HG02852 (cell line): ENCODE data around the gene BASP1.

Experiments used
- ATAC-seq: cut with Tn5 transposase; IDR thresholded peaks from one replicate; pipeline ENCODE4 v1.9.1; 2021; ENCODE audit warnings: mild to moderate bottlenecking, moderate library complexity; ENCODE audit not compliant: unreplicated experiment

BASP1 gene, protein sequence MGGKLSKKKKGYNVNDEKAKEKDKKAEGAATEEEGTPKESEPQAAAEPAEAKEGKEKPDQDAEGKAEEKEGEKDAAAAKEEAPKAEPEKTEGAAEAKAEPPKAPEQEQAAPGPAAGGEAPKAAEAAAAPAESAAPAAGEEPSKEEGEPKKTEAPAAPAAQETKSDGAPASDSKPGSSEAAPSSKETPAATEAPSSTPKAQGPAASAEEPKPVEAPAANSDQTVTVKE

DNA sequence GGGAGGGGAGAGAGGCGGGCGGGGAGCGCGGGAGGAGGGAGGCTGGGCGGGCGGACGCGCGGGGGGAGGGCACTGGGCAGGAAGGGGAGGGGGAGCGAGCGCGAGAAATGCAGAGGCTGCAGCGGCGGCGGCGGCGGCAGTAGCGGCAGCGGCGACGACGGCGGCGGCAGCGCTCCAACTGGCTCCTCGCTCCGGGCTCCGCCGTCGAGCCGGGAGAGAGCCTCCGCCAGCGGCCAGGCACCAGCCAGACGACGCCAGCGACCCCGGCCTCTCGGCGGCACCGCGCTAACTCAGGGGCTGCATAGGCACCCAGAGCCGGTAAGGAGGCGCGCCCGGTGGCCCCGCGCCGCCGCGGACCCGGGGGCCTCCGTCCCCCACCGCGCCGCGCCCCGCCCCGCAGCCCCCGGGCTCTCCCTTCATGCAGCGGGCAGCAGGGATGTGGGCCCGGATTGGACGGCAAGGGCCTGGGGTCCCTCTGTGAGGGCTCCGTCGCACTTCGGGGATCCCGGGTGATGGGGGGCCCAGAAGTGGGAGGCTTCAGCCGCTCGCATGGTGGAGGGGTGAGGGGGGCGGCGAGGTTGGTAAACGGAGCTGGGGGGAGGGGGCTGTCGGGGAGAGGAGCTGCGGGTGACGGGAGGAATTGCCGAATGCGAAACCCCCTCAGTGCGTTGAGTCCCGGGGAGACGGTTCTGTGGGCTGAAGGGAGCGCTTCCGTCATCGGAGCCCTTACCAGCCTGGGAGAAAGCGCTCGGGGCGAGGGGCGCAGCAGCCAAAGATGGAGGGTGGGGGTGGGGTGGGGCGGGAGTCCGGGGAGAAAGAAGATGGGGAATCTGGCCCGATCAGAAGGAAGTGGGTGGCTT, at the start of gene BASP1:
Gene BASP1 (plus strand): TSS at position 139 of the 860 bp plus-strand sequence. CDS start 57,586 bp downstream, outside the sequence.
- ATAC-seq = peak; percentile 40

DNA sequence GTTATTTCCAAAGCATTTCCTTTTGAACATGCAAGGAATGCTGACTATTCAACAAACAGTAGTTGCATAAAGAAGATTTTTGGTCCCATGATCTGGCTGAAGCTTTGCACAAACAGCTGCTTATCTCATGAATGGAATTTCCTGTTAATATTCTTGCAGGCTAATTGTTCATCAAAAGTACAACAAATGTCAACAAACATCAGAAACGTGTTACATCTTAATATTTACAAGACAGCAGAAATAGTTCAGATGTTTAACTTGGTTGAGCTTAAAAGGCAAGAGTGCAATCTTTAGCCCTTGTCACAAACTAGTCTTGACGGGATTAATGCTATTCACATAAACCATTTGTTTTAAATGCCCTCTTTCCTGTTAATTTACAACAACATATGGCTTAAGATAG, 47.9 kb upstream of the BASP1 start:
- no peak for ATAC-seq

DNA sequence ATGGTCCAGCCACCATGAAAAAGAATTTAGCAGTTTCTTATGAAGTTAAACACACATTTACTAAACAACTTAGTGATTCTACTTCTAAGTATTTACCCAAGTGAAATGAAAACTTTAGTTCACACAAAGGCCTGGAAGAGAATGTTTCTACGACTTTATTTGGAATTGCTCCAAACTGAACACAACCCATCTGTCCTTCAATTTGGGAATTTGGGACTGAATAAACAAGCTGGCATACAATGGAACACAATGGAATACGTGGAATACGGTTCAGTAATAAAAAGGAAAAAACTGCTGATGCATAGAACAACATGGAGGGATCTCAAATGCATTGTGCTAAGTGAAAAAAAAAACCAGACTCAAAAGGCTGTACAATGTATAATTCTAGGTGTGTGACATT, 44.6 kb upstream of the BASP1 start:
- no peak for ATAC-seq

DNA sequence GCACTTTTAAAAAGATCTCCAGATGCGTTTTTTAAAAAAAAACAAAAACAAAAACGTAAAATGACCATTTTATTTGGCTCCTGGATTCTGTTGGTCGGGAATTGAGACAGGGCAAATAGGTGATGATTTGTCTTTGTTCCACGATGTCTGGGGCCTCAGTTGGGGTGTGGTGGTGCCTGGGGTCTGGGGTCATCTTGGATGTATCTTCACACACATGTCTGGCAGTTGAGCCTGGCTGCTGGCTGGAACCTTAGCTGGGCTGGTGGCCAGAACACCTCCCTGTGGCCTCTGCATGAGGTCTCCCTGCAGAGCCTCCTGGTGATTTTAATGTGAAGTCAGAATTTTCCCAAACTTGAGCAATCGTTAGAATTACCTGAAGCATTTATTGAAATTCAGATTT, 42.5 kb upstream of the BASP1 start:
- no peak for ATAC-seq

DNA sequence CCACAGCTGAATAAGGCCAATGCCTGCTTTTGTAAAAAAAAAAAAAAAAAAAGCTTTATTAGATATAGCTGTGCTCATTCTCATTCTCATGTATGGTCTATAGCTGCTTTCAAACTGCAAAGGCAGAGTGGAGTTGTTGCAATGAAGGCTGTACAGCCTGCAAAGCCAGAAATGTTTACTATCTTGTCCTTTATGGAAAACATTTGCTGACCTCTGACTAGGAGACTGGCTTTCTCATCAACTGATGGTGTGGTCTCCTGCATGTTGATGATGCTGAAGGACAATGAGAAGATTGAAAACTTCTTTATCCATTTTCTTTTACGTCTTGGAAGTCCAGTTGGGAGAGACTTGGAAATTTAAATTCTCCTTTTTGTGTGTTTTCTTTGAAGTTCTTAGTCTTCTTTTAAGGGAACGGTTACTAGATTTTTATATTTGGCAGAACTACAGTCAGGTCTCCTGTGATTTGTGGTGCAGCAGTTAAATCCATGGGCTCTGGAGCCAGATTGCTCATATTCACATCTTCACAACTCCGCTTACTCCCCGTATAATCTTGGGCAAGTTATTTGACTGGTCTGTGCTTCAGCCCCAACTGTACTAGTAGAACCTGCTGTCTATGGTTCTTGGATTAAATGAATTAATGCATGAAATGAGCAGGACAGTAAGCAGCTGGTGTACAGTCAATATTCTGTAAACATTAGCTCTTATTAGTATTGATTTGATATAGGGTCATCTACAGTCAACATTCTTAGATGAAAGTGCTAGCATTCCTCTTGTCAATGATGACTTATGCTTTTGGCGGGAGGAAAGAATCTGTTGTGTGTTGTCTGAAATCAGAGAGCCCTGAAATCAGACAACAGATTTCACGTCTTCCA, 39.7 kb upstream of the BASP1 start:
- no peak for ATAC-seq

DNA sequence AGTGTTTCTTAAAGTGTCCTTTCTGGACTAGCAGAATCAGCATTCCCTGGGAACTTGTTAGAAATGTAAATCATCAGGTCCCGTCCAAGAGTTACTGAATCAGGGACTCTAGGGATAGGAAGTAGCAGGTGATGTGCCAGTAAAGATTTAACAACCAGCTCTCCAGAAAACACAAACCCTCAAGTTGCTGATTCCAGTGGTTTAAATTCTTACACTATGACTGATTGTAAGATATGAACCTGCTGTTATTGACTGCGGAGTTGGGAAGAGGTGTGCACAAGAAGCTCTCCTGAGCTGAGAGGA, 39.1 kb upstream of the BASP1 start:
- ATAC-seq = no peak

DNA sequence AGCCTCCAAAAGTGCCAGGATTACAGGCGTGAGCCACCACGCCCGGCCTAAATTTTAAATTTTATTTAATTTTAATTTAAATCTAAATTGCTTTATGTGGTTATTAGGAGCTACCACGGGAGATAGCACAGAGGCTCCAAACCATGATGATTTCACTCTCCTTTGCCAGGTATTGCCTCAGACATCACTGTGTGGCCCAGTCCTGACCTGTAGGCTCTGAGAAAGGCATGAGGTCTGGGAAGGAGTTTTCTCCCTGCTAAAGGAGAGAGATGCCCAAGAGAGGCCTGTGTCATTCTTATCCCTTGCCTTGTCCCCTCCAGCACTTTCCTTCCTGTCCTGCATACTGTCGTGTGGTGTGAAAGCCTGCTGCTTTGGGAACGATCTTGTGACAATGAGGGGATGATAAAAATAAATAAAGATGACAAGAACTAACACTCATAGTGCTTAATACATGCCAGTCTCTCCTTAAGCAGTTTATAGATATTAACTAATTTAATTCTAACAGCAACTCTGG, 37.0 kb upstream of the BASP1 start:
- no peak for ATAC-seq

DNA sequence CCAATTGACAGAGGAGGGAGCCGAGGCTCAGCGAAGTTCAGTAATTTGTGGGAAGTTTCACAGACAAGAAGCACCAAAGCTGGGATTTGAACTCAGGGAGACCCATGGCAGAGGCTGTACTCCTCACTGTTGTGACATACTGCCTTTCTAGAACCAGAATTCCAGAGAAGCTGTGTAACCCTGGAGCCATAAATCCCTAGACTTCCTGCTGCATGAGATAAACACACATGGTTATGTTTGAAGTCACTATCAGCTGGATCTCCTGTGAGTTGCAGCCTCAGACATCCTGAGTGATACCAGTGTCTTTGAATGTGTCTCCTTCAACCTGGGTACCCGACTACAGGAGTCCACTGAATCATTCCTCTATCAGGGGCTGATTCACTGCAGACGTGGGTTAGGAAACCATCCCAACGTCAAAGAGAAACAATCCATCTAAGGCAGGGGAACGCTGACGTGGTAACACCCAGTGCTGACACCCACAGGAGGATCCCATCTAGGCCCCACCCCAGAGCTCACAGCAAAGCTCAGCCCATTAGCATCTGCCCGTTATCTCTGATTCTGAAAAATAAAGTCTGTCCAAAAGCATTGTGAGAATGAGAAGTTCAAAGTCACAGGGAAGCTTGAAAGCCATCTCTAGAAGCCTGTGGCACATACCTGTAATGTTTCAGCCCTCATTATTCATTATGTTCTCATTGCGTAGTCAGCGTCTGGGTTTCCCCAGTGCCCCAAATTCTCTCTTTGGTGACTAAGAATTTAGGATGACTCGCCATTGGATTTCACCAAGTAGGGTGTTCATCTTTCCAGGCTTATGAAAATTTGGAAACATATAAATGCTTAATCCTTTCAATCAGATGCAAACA, 36.3 kb upstream of the BASP1 start:
- ATAC-seq = no peak

DNA sequence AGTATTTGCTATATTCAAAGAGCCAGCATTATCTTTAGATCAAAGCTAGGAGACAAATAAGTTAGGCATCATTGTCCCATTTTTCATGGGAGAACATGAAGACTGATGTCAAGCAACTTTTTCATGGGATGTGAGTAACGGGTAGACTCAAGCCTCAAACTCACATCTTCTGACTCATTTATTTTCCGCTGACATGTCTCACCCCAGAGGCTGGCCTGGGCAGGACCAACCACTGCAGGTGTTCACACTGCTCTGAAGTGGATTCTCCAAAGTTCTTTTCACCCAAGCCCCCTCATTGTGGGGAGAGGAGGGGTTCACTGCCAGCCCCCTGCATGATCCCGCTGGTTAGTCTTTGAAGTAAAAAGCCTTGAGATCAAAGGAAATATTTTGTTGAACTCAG, 34.9 kb upstream of the BASP1 start:
- no peak for ATAC-seq

DNA sequence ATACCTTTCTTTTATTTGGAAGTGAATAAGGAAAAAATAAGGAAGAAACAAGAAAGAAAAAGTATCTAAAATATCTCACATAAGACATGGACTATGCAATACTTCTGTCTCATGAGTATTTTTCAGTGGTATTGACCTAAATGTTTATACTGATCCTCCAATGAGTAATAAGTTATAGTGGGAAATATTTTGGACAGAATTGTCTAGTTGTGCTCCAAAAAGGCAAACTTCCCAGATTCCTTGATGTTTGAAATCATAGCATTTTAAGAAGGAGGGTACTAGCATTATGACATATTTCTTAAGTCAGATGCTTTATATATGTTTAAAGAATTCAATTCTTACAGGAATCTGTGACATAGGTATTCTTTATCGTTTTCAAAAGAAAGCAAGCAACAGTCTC, 34.5 kb upstream of the BASP1 start:
- no peak for ATAC-seq

DNA sequence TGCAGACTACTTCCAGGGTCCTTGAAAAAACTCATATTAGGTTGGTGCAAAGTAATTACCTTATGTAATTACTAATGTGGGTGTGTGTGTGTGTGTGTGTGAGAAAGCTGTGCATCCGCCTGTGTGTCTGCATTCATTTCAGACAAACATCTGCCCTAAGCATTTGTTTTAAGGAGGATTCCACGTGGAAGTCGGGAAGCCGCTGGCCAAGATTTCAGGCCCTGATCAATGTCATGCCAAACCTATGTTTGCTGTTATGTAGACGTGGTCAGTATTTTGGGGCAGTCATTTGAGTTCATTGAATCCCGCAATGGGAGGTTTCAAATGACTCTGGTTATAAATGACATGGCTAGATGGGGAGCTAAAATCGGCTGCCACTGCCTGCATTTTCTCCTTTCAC, 33.6 kb upstream of the BASP1 start:
- ATAC-seq = no peak

DNA sequence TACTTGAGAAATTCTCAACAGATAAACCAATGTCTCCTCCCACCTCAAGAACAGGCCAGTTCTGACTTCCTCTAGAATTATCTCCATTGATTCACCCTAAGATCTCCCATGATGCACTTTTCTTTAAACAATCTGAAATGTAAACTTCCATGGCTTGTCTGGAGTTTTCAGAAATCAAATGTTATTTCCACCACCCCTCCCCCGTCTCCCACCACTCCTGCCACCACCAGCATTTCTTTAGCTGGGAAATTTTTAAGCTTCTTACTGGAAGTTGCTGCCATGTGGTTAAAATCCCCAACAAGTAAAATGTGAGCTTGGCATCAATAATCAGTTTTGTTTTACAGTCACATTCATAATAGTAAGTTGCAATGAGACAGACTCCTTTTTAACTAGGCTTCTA, 32.8 kb upstream of the BASP1 start:
- ATAC-seq = no peak

DNA sequence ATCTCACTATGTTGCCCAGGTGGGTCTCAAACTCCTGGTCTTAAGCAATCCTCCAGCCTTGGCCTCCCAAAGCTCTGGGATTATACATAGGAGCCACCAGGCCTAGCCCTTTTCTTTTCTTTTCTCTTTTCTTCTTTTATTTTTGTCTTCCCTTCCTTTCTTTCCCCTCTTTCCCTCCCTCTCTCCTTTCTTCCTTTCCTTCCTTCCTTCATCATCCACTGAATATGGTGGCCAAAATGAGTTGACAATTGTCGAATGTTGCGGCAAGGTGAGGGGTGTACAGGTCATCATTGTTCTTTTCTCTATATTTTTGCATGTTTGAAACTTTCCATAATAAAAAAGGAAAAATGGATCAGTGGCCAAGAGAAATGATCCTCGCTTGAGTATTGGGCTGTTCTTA, 32.1 kb upstream of the BASP1 start:
- ATAC-seq = no peak

DNA sequence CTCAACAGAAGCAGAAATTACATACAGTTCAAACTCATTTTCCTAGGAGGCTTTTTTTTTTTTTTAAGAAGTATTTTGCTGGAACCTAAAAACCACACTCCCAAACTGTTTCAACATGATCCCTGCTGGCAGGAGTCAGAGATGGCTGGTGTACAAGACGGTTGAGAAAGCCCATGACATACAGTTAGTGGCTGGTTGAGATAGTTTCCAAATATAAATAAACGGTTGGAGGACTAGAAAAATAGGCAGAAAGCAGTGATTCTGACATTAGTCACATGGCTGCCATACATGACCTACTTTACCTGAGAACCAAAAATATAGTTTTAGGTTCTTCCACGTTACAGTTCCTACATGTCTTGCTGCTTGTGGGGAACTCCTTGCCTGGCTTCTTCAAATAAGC, 31.7 kb upstream of the BASP1 start:
- ATAC-seq = no peak

DNA sequence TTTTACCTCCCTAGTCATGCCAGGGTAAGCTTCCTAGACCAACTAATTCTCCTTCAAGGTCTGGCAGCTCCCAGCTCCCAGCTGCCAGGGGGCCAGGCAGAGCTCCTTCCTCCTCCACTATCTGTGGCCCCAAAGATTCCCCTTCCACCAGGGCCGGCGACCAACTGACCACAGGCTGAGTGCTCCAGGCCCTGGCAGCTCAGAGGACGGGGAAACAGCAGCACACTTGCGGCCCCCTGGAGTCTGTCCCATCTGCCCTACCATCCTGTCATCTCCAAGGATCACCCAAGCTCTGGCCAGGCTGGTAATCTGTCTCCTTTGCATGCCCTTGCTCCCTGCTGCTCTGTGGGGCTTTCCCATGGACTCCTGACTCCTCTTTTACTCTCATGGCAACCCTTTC, 31.2 kb upstream of the BASP1 start:
- no peak for ATAC-seq

DNA sequence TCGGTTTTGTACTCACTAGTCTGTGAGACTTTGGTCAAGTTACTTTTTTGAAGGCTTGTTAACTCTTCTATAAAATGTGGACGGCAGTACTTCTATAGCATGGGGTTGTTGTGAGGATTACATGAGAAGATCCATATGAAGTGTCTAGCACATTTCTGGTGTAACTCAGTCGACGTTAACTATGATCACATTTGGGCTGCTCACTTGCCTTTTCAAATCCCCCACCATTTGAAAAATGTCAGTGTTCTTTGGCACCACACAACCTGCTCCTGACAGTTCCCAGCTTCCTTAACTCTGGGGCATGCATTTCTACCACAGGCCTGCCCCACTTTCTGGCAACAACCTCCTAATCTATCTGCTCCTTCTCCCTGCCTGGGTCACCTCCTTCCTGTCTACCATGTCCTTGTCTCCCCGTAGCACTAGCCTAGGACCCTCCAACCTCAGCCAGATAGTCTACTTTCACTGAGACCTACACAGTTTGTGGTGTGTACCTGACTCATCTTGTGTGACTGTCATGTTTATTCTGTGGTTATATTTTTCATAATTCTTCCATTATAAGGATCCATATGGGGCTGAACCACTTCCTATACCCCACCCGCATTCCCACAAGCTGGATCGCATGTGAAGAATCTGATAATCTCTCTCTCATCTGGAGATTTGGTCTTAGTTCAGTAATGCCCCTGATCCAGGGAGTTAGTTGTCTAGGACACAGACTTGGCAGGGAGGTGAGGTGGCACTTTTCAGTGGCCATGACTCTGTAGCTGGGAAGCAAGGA, 30.2 kb upstream of the BASP1 start:
- ATAC-seq = no peak

DNA sequence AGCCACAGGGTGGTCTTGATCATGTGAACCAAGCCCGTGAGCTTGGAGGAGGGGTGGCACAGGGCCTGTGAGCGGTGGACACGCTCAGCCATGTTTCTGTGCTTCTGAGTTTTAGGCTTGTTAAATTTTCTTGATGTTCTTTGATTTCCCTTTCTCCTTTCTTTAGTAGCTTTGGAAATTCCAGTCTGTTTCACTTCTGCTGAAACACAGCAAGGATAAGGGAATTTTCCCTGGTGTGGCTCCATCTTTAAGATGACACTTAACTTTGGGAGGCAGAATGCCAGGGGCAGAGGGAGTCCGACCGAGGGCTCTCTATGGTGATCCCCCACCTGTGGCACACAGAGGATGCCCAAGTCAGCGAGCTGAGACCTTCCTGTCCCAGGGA, 29.7 kb upstream of the BASP1 start:
- no peak for ATAC-seq

DNA sequence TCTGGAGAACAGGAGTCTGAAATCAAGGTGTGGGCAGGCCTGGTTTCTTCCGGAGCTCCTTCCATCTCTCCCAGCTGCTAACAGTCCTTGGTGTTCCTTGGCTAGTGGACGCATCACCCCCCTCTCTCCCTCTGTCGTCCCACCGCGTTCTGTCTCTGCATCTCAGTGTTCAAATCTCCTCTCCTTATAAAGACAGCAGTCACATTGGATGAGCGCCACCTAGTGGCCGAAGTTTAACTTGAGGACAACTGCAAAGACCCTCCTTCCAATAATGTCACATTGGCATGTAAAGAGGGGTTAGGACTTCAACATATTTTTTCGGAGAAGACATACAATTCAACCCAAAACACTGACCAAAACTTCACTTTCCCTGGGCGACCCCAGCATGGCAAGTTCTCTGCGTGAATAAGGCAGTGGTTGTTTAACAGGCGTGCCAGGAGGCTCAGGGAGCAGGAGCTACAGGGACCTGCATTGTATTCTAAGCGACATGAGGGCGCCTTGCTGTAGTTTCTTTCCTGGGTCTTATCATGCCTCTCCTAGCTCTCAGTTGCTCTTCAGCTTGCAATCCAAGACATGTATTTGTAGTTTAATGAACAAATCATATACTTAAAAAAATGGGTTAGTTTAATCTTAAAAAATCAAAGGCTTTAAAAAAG, 27.9 kb upstream of the BASP1 start:
- peak; percentile 72 for ATAC-seq

DNA sequence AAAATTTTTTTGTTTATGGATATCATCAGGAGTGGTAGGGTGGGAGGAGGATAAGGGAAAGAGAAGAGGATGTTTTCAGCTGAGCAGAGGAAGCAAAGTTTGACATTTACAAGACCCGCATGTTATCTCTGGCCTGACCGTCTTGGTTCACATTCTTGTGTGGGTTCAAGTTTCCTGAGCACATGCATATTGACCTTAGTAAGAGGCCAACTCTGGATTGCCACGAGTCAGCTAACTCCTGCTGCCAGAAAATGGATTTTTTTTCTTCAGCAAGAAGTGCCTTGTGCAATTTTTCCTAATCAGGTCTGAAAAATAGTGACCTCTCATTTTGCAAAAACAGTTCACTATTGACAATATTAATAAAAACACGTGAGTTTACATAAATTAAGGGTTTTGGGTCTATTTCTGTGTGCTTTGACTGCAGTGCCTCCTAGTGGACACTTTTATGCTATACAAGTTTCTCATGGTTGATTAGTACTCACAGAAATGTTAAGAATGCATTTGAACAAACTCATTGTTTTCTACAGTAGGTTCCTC, 27.1 kb upstream of the BASP1 start:
- no peak for ATAC-seq
